GM19035 (cell line): ENCODE measurements around the gene CADPS.

Experiments
- ATAC-seq: cut with Tn5 transposase; IDR thresholded peaks from one replicate; pipeline ENCODE4 v1.9.1; 2021; ENCODE audit not compliant: unreplicated experiment

Gene CADPS

GRCh38 chr3:62873761-62874710 lies 1.2 kb downstream of the CADPS start:
- peak; percentile 60 for ATAC-seq

GRCh38 chr3:62873451-62873760 lies 1.8 kb downstream of the CADPS start:
- ATAC-seq, result no peak

- no peak for ATAC-seq
Measured at GRCh38 chr3:62872318-62872717, 2.9 kb downstream of the CADPS start.

- ATAC-seq, result no peak
Measured at GRCh38 chr3:62870321-62870720, 4.9 kb downstream of the CADPS start.

GRCh38 chr3:62863648-62864047 lies 11.6 kb downstream of the CADPS start:
- ATAC-seq, result no peak

GRCh38 chr3:62859203-62859791 lies 15.9 kb downstream of the CADPS start:
- ATAC-seq, result no peak

- no peak for ATAC-seq
Measured at GRCh38 chr3:62845996-62846395, 29.2 kb downstream of the CADPS start.

- no peak for ATAC-seq
Measured at GRCh38 chr3:62843508-62843907, 31.7 kb downstream of the CADPS start.

- no peak for ATAC-seq
Measured at GRCh38 chr3:62839748-62840147, 35.5 kb downstream of the CADPS start.

- ATAC-seq, result no peak
Measured at GRCh38 chr3:62837145-62837787, 38.0 kb downstream of the CADPS start.

GRCh38 chr3:62835554-62836236 lies 39.5 kb downstream of the CADPS start:
- ATAC-seq, result peak; percentile 79

- ATAC-seq, result no peak
Measured at GRCh38 chr3:62833538-62833937, 41.7 kb downstream of the CADPS start.

- no peak for ATAC-seq
Measured at GRCh38 chr3:62832553-62832952, 42.7 kb downstream of the CADPS start.

- ATAC-seq, result no peak
Measured at GRCh38 chr3:62830727-62831322, 44.4 kb downstream of the CADPS start.

GRCh38 chr3:62827550-62827949 lies 47.7 kb downstream of the CADPS start:
- no peak for ATAC-seq

- no peak for ATAC-seq
Measured at GRCh38 chr3:62824965-62825592, 50.1 kb downstream of the CADPS start.

GRCh38 chr3:62823461-62824050 lies 51.7 kb downstream of the CADPS start:
- no peak for ATAC-seq

GRCh38 chr3:62822905-62823304 lies 52.3 kb downstream of the CADPS start:
- no peak for ATAC-seq

GRCh38 chr3:62818347-62818746 lies 56.9 kb downstream of the CADPS start:
- ATAC-seq, result peak; percentile 93

GRCh38 chr3:62817678-62818077 lies 57.5 kb downstream of the CADPS start:
- ATAC-seq, result no peak
